Measurements from ENCODE around the gene EPX.

EPX gene

DNA sequence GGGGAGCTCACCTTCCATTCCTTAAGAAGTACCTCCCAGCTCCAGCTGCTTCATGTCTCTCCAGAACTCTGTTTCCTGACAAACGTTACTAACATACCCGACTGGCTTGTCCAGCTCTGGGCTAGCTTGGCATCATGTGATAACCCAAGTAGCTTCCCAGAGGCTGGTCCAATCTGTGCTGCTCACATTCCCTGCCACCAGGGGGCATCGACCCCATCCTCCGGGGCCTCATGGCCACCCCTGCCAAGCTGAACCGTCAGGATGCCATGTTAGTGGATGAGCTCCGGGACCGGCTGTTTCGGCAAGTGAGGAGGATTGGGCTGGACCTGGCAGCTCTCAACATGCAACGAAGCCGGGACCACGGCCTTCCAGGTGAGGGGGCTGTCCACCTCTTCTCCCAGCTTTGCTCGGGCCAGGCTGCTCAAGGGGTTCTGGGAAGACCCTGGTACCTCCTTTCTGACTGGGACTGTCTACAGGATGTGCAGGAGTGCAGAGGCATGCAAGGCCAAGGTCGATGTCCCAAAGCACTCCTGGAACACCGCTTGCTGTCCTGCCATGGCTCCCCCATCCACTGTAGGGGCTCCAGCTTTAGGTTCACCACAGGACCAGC is 7.6 kb downstream of the EPX start:
- TF ChIP-seq POLR2AphosphoS5 (IDR thresholded peaks at IDR 0.05; ENCODE audit: low read depth) (no peak), GABPA (IDR thresholded peaks at IDR 0.05; ENCODE audit: low read depth) (no peak), SPI1 (IDR thresholded peaks at IDR 0.05; ENCODE audit: borderline replicate concordance, low read depth) (no peak)
- TF ChIP-seq, protein P1, sequence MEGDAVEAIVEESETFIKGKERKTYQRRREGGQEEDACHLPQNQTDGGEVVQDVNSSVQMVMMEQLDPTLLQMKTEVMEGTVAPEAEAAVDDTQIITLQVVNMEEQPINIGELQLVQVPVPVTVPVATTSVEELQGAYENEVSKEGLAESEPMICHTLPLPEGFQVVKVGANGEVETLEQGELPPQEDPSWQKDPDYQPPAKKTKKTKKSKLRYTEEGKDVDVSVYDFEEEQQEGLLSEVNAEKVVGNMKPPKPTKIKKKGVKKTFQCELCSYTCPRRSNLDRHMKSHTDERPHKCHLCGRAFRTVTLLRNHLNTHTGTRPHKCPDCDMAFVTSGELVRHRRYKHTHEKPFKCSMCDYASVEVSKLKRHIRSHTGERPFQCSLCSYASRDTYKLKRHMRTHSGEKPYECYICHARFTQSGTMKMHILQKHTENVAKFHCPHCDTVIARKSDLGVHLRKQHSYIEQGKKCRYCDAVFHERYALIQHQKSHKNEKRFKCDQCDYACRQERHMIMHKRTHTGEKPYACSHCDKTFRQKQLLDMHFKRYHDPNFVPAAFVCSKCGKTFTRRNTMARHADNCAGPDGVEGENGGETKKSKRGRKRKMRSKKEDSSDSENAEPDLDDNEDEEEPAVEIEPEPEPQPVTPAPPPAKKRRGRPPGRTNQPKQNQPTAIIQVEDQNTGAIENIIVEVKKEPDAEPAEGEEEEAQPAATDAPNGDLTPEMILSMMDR (IDR thresholded peaks at IDR 0.05; ENCODE audit: insufficient read depth, low read length) = peak; percentile 21
- TF ChIP-seq, protein P2, sequence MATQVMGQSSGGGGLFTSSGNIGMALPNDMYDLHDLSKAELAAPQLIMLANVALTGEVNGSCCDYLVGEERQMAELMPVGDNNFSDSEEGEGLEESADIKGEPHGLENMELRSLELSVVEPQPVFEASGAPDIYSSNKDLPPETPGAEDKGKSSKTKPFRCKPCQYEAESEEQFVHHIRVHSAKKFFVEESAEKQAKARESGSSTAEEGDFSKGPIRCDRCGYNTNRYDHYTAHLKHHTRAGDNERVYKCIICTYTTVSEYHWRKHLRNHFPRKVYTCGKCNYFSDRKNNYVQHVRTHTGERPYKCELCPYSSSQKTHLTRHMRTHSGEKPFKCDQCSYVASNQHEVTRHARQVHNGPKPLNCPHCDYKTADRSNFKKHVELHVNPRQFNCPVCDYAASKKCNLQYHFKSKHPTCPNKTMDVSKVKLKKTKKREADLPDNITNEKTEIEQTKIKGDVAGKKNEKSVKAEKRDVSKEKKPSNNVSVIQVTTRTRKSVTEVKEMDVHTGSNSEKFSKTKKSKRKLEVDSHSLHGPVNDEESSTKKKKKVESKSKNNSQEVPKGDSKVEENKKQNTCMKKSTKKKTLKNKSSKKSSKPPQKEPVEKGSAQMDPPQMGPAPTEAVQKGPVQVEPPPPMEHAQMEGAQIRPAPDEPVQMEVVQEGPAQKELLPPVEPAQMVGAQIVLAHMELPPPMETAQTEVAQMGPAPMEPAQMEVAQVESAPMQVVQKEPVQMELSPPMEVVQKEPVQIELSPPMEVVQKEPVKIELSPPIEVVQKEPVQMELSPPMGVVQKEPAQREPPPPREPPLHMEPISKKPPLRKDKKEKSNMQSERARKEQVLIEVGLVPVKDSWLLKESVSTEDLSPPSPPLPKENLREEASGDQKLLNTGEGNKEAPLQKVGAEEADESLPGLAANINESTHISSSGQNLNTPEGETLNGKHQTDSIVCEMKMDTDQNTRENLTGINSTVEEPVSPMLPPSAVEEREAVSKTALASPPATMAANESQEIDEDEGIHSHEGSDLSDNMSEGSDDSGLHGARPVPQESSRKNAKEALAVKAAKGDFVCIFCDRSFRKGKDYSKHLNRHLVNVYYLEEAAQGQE (IDR thresholded peaks at IDR 0.05; ENCODE audit: insufficient replicate concordance, low read depth) = no peak
- Histone ChIP-seq H3K4me3 (replicated peaks; ENCODE audit: insufficient read depth, low read length) (no peak overlapping the region), H3K27ac (replicated peaks) (no peak overlapping the region), H3K27me3 (ENCODE audit: insufficient read depth, poor library complexity, severe bottlenecking) (no peaks in the 10 kb centered on the region)
- DNase-seq (ENCODE audit: low read depth in 1 of 2, low spot score in 1 of 2) = peak in 1 of 2 experiments; percentile 61

DNA sequence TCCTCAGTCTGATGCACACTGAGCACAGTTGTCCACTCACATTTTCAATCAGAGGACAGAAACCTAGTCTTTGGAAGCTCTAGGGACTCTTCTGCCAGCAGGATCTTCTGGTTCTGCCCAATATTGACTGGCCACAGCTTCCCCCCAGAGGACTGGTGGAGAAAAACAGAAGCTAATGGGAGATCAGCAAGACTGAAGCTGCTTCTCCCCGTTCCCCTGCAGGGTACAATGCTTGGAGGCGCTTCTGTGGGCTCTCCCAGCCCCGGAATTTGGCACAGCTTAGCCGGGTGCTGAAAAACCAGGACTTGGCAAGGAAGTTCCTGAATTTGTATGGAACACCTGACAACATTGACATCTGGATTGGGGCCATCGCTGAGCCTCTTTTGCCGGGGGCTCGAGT is 10.3 kb downstream of the EPX start:
- no peak for DNase-seq (ENCODE audit: low read depth in 1 of 2, low spot score in 1 of 2)
- Histone ChIP-seq H3K27ac (replicated peaks) (no peak overlapping the region), H3K4me3 (replicated peaks; ENCODE audit: insufficient read depth, low read length) (no peak overlapping the region), H3K27me3 (ENCODE audit: insufficient read depth, poor library complexity, severe bottlenecking) (no peaks in the 10 kb centered on the region)
- TF ChIP-seq, protein P1 (IDR thresholded peaks at IDR 0.05; ENCODE audit: insufficient read depth, low read length) = no peak
- no peak for TF ChIP-seq POLR2AphosphoS5 (IDR thresholded peaks at IDR 0.05; ENCODE audit: low read depth)
- no peak for TF ChIP-seq SPI1 (IDR thresholded peaks at IDR 0.05; ENCODE audit: borderline replicate concordance, low read depth)
- no peak for TF ChIP-seq GABPA (IDR thresholded peaks at IDR 0.05; ENCODE audit: low read depth)
- TF ChIP-seq, protein P2 (IDR thresholded peaks at IDR 0.05; ENCODE audit: insufficient replicate concordance, low read depth) = no peak

DNA sequence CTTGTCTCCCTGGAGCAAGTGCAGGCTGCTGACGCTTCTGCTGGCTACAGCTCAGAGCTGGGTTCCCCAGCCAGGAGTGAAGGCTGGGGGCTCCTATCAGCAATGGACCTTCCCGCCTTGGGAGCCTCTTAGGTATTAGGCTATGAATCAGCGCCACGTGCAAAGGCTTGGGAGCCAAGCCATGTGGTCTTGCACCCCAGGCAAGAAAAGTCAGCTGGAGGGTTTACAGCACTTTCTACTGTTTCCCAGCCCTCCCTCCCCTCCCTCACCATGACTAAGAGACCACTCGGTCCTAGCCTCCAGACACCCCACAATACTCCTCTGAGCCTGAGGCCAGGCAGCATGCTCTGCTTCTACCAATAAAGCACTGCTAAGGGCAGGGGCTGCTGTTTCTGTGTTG is 12.3 kb downstream of the EPX start:
- no peak for DNase-seq (ENCODE audit: low read depth in 1 of 2, low spot score in 1 of 2)
- no peak overlapping the region for H3K4me3 ChIP-seq (replicated peaks; ENCODE audit: insufficient read depth, low read length)
- no peaks in the 10 kb centered on the region for H3K27me3 ChIP-seq (ENCODE audit: insufficient read depth, poor library complexity, severe bottlenecking)
- no peak overlapping the region for H3K27ac ChIP-seq (replicated peaks)
- TF ChIP-seq, protein P1 (IDR thresholded peaks at IDR 0.05; ENCODE audit: insufficient read depth, low read length) = no peak
- no peak for TF ChIP-seq SPI1 (IDR thresholded peaks at IDR 0.05; ENCODE audit: borderline replicate concordance, low read depth)
- TF ChIP-seq, protein P2 (IDR thresholded peaks at IDR 0.05; ENCODE audit: insufficient replicate concordance, low read depth) = no peak
- no peak for TF ChIP-seq GABPA (IDR thresholded peaks at IDR 0.05; ENCODE audit: low read depth)
- TF ChIP-seq POLR2AphosphoS5 (IDR thresholded peaks at IDR 0.05; ENCODE audit: low read depth) = no peak
